Hematopoietic multipotent progenitor cell treated with erythropoietin and hydrocortisone succinate and interleukin-3 and kit ligand, for 6 days (in vitro differentiated cells): ENCODE measurements around the gene CENPK.
"Not testable (repeated sequence)": the region's sequence is repeated elsewhere in the genome, so short reads cannot be mapped to it uniquely, and the experiment has no call there.

Experiments
- DNase-seq: peaks from one replicate; pipeline ENCODE4 v3.0.0-alpha.2; 2015

The CENPK gene

GRCh38 chr5:65562731-65563701 is at the start of gene CENPK, which contains the start of gene PPWD1:
CENPK (minus strand) TSS chr5:65563168; CDS start chr5:65554907, 8,261 bp downstream.
PPWD1 (plus strand) TSS chr5:65563296; CDS start chr5:65563311, 15 bp downstream.
- DNase-seq: peak; percentile 99

GRCh38 chr5:65612298-65612907 is 49.4 kb upstream of the CENPK start:
- DNase-seq: no peak

- no peak for DNase-seq
Observed at GRCh38 chr5:65611524-65611923, 48.6 kb upstream of the CENPK start.

GRCh38 chr5:65601761-65602160 is 38.8 kb upstream of the CENPK start:
- DNase-seq: not testable (repeated sequence)

- no peak for DNase-seq
Observed at GRCh38 chr5:65588694-65589093, 25.7 kb upstream of the CENPK start.

GRCh38 chr5:65577141-65577540 is 14.2 kb upstream of the CENPK start:
- DNase-seq: no peak

- no peak for DNase-seq
Observed at GRCh38 chr5:65570598-65571226, 7.7 kb upstream of the CENPK start.

- DNase-seq: no peak
Observed at GRCh38 chr5:65566505-65566904, 3.5 kb upstream of the CENPK start.

- DNase-seq: peak; percentile 36
Observed at GRCh38 chr5:65563777-65564176, 809 bp upstream of the CENPK start.

GRCh38 chr5:65556718-65557117 is 6.2 kb downstream of the CENPK start:
- DNase-seq: no peak

GRCh38 chr5:65556181-65556580 is 6.8 kb downstream of the CENPK start:
- no peak for DNase-seq

- no peak for DNase-seq
Observed at GRCh38 chr5:65555287-65555686, 7.7 kb downstream of the CENPK start.

GRCh38 chr5:65553941-65554340 is 9.0 kb downstream of the CENPK start:
- DNase-seq: no peak

- no peak for DNase-seq
Observed at GRCh38 chr5:65548281-65548680, 14.7 kb downstream of the CENPK start.

- no peak for DNase-seq
Observed at GRCh38 chr5:65546141-65546540, 16.8 kb downstream of the CENPK start.

- DNase-seq: no peak
Observed at GRCh38 chr5:65544473-65544872, 18.5 kb downstream of the CENPK start.

- DNase-seq: peak; percentile 60
Observed at GRCh38 chr5:65539827-65540226, 23.1 kb downstream of the CENPK start.

GRCh38 chr5:65535529-65535987 is 27.4 kb downstream of the CENPK start:
- DNase-seq: no peak

- no peak for DNase-seq
Observed at GRCh38 chr5:65530904-65531303, 32.1 kb downstream of the CENPK start.

GRCh38 chr5:65525726-65526125 is 37.2 kb downstream of the CENPK start:
- no peak for DNase-seq

- DNase-seq: peak; percentile 8
Observed at GRCh38 chr5:65512170-65512937, 50.6 kb downstream of the CENPK start.

- DNase-seq: no peak
Observed at GRCh38 chr5:65508978-65509377, 54.0 kb downstream of the CENPK start.

- DNase-seq: peak; percentile 8
Observed at GRCh38 chr5:65506961-65507360, 56.0 kb downstream of the CENPK start.
